ENCODE data around the gene ZNF516. TPM values are rescaled to one million over a fixed set of nuclear protein-coding genes. Genes with fewer than 3 reads are reported as not detected.

The ZNF516 gene
- total RNA-seq, 1 experiment from 2014 or later, result 41.8 TPM

DNA sequence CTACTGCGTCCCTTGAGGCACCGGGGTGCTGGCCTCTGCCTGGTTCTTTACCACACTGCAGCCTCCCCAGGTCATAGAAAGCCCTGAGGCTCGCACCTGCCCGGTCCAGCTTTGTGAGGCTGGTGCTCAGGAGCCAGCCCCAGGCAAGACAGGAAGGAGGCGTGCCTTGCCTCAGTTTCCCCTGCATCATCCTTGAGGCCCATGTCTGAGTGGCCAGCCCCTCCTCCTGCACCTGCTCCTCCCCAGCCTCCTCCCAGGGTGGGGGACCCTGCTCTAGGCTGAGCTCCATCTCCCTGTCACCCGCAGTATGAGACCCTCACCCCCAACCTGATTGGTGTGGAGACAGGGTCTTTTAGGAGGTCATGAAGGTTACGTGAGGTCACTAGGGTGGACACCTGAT is 147.7 kb downstream of the ZNF516 start:
- no peak for DNase-seq
- Histone ChIP-seq H3K36me3 (replicated peaks; ENCODE audit: control insufficient read depth, insufficient read depth, low read length) (no peaks in the 10 kb centered on the region), H3K27me3 (ENCODE audit: control insufficient read depth, insufficient read depth, low read length) (no peaks in the 10 kb centered on the region), H3K4me3 (ENCODE audit: insufficient read depth, low read depth, low read length) (no peak overlapping the region)

DNA sequence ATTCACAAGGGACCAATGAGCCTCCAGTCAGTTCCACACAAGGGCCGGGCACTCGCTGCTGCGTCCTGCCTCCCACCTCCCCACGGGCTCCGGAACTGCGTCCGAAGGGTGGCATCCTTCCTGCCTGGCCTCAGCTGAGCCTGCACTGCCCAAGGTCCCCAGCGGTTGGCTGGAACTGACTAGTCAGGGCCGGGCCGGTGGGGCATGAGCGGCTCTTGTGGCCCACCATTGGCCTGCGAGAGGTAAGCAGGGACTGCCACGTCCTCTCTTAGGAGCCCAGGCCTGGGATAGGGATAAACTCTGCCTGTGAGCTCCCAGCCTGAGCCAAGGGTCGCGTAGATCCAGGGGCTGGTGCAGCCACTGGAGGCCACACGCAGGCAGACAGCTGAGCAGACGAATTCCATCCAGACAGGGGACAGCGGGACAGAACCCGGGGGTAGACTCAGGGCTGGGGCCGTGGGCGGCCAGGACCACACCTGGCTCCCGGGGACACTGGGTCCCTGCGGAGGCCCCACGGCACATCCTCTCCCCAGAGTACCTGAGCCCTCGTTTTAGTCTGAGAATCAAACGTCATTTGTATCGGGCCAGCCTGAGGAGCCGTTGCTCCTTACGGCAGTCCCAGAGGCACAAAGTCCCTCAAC is 148.4 kb downstream of the ZNF516 start:
- Histone ChIP-seq H3K27me3 (ENCODE audit: control insufficient read depth, insufficient read depth, low read length) (no peaks in the 10 kb centered on the region), H3K4me3 (ENCODE audit: insufficient read depth, low read depth, low read length) (no peak overlapping the region), H3K36me3 (replicated peaks; ENCODE audit: control insufficient read depth, insufficient read depth, low read length) (no peaks in the 10 kb centered on the region)
- DNase-seq, result no peak

DNA sequence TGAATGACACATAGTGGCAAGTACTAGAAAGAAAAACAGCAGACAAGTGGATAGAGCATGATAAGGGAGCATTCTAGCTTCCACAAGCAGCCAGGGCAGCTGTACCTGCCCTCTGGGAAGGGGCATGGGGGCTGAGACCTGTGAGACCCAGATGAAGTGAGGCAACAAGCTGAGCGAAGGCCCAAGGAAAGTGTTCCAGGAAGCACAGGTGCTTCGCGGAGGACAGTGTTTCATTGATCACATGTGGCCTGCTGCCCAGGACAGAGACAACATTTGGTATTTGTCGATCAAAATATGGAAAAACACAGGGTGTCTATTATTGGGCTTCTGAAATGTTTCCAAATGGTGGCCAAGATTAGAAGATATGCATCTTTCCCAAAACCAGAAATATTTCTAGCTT is 149.1 kb downstream of the ZNF516 start:
- Histone ChIP-seq H3K36me3 (replicated peaks; ENCODE audit: control insufficient read depth, insufficient read depth, low read length) (no peaks in the 10 kb centered on the region), H3K4me3 (ENCODE audit: insufficient read depth, low read depth, low read length) (no peak overlapping the region), H3K27me3 (ENCODE audit: control insufficient read depth, insufficient read depth, low read length) (no peaks in the 10 kb centered on the region)
- no peak for DNase-seq

DNA sequence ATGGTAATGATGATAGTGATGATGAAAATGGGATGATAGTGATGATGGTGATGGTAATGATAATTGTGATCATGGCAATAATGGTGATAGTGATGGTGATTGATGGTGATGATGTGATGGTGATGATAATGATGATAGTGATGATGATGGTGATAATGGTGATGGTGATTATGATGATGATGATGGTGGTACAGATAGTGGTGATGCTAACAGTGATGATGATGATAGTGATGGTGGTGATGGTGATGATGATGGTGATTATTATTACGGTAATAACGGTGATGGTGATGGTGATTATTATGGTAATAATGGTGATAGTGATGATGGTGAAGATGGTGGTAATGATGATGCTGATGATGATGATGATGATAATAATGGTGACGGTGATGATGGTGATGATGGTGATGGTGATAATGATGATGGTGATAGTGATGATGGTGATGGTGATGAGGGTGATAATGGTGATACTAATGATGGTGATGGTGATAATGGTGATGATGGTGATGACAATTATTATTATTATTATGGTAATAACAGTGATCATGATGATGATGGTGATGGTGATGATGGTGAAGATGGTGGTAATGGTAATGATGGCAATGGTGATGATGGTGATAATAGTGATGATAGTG is 151.0 kb downstream of the ZNF516 start:
- Histone ChIP-seq H3K4me3 (ENCODE audit: insufficient read depth, low read depth, low read length) (no peak overlapping the region), H3K36me3 (replicated peaks; ENCODE audit: control insufficient read depth, insufficient read depth, low read length) (no peaks in the 10 kb centered on the region), H3K27me3 (ENCODE audit: control insufficient read depth, insufficient read depth, low read length) (no peaks in the 10 kb centered on the region)
- DNase-seq, result no peak

DNA sequence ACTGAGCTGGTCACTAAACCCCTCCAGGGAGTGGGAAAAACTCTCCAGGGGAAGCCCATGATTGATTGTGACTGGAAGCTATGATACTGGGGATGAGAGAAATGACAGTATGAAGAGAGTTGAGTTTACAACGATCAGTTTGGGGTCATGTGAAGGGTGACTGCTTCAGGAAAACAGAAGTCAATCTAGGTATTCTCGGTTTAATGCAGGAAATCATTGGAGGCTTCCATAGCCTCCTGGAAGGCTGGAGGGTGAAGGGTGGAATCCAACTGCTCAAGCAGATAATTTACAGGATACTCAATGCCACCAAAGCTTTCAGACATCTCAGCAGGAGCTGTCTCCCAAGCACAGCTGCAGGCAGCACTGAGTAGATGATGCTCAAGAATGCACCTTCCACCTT is 154.6 kb downstream of the ZNF516 start:
- no peak for DNase-seq
- H3K27me3 ChIP-seq (ENCODE audit: control insufficient read depth, insufficient read depth, low read length), result no peaks in the 10 kb centered on the region
- H3K36me3 ChIP-seq (replicated peaks; ENCODE audit: control insufficient read depth, insufficient read depth, low read length), result no peaks in the 10 kb centered on the region
- H3K4me3 ChIP-seq (ENCODE audit: insufficient read depth, low read depth, low read length), result no peak overlapping the region

DNA sequence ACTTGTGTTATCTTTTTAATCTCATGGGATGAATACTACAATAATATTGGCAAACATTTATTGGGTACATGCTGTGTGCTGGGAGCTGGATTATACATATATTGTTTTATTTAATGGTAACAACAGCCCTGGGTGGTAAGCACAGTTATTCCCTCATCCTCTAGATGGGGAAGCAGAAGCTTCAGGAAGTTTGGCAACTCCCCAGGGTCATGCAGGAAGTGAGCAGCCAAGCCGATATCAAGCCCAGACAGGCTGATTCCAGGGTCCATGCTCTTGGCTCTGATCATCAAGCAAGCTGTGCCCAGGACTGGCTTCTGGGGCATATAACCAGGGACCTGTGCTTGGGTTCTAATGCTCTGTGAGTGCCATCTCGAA is 155.8 kb downstream of the ZNF516 start:
- H3K27me3 ChIP-seq (ENCODE audit: control insufficient read depth, insufficient read depth, low read length), result no peaks in the 10 kb centered on the region
- H3K4me3 ChIP-seq (ENCODE audit: insufficient read depth, low read depth, low read length), result no peak overlapping the region
- DNase-seq, result no peak
- no peaks in the 10 kb centered on the region for H3K36me3 ChIP-seq (replicated peaks; ENCODE audit: control insufficient read depth, insufficient read depth, low read length)

DNA sequence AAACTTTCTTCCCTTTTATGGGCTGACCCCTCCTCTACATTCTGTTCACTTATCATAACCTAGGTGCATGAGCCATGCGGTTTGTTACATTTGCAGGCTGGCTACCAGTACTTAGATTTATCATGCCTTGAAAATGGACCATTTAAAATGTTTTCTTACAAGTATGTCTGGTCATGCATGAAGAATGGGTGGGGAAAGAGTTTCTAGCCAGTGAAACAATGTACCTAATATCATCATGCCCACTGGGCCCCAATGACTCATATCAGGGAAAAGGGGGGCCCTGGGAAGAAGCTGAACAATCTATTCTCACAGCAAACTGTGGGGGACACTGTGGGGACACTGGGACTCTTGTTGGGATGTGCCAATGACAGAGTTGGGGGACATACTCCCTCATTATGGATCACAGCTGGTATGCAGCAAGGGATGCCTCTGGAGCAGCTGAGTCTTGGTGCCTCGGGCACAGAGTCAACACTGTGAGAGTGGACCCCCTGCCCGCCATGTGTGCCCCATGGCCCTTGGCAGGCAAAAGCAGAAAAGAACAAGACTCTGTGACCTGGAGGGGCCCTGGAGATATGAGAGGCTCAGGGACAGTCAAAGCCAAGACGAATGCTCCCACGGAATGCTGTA is 156.3 kb downstream of the ZNF516 start:
- no peak for DNase-seq
- Histone ChIP-seq H3K4me3 (ENCODE audit: insufficient read depth, low read depth, low read length) (no peak overlapping the region), H3K27me3 (ENCODE audit: control insufficient read depth, insufficient read depth, low read length) (no peaks in the 10 kb centered on the region), H3K36me3 (replicated peaks; ENCODE audit: control insufficient read depth, insufficient read depth, low read length) (no peaks in the 10 kb centered on the region)

DNA sequence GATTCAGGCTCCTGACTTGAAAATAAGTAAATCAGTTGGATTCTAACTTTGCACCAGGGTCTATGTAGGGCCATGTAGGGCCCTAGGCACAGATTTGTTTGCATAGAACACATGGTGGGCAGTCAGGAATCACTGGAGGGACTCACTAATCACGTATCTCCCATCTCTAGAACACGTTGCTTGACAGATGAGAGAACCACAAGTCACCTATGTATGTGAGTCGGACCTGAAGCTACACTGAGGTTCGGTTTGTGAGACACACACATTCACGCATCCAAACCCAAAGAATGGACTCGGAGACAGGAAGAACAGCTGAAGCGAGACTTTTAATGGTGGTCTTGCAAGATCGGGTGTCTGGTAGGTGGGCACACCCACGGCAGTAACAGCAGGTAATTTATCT is 157.0 kb downstream of the ZNF516 start:
- Histone ChIP-seq H3K36me3 (replicated peaks; ENCODE audit: control insufficient read depth, insufficient read depth, low read length) (no peaks in the 10 kb centered on the region), H3K27me3 (ENCODE audit: control insufficient read depth, insufficient read depth, low read length) (no peaks in the 10 kb centered on the region), H3K4me3 (ENCODE audit: insufficient read depth, low read depth, low read length) (no peak overlapping the region)
- no peak for DNase-seq

DNA sequence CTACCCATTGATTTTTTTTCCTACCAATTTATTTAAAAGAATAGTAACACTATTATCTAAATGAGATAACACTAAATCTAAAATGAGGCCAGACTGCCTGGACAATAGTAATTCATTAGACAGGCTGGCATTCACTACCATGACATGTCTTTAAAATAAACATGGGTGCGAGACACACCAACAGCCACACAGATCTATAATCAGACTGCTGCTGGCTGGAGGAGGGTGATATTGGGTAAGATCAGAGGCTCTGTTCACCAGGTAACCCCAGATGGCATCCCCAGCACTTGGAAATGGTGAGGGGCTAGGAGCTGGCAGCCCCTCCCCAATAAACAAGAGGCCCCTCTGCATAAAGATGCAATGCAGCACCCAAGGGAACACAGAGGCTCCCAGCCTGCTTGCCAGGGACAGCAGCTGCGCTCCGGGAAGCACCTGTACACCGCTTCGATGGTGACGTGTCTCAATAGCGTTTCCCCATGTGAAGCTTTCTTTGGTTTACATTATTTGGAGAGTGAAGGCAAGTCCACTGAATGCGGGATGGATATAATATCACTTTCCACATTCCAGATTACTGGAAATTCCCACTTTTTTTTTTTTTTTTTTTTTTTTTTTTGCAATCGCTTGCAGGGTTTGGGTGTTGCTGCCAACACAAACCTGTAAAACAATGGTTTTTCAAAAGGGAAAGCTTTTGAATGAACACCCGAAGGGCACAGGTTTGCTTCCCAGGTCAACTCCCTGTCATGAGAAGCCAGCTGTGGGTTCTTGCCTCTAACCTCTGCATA is 159.0 kb downstream of the ZNF516 start:
- Histone ChIP-seq H3K4me3 (ENCODE audit: insufficient read depth, low read depth, low read length) (no peak overlapping the region), H3K27me3 (ENCODE audit: control insufficient read depth, insufficient read depth, low read length) (no peaks in the 10 kb centered on the region), H3K36me3 (replicated peaks; ENCODE audit: control insufficient read depth, insufficient read depth, low read length) (no peaks in the 10 kb centered on the region)
- DNase-seq, result no peak

DNA sequence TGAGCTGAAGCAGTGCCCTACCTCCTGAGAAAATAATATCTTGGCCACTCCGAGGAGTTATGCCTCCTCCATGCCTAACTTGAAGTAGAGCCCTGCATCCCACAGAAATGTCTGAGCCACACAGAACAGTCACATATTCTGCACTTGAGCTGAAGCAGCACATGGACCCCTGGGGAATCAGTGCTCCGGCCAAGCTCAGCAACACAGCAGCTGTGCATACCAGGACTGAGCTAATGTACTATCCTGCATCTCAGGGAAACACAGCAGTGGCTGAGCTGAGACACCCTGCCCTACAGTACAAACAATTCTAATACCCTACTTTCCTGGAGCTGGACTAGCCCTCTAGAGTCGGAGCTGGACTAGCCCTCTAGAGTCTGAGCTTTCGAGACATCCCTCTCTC is 166.9 kb downstream of the ZNF516 start:
- DNase-seq, result no peak
- H3K36me3 ChIP-seq (replicated peaks; ENCODE audit: control insufficient read depth, insufficient read depth, low read length), result no peaks in the 10 kb centered on the region
- no peaks in the 10 kb centered on the region for H3K27me3 ChIP-seq (ENCODE audit: control insufficient read depth, insufficient read depth, low read length)
- no peak overlapping the region for H3K4me3 ChIP-seq (ENCODE audit: insufficient read depth, low read depth, low read length)

DNA sequence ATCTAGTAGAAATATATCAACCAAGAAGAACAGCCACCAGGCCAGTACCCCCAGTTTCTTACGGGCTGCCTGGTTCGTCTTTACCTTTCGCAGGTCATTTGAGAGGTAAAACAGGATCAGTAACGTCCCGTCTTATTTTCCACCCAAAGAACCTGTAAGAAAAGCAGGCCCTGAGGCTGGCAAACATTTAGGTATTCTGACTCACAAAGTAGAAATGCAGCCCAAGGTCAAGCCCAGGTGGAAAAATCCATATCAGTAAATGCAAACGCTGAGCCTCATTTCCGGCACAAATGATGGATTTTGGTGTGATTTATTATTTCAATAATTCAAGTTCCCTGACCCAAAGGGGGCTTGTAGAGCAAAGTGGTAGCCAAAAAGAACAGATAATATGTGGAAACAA is 171.2 kb downstream of the ZNF516 start:
- H3K36me3 ChIP-seq (replicated peaks; ENCODE audit: control insufficient read depth, insufficient read depth, low read length), result no peaks in the 10 kb centered on the region
- H3K4me3 ChIP-seq (ENCODE audit: insufficient read depth, low read depth, low read length), result no peak overlapping the region
- no peak for DNase-seq
- H3K27me3 ChIP-seq (ENCODE audit: control insufficient read depth, insufficient read depth, low read length), result no peaks in the 10 kb centered on the region

DNA sequence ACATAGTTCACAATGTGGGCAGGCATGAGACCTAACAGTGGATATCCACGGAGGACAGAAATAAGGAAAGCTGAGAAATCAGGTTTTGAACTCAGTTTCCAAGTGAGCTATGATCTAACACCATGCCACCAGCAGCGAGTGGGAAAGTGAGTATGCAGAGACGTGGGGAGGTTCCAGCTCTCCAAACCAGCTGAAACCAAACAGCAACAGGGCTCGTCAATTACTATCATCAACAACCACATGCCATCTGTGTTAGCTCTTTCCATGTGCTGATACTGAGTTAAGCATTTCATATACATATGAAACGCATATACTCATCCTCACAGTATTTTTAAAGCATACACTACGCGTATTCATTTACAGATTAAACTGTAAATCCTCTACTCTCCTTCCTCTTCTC is 172.4 kb downstream of the ZNF516 start:
- H3K36me3 ChIP-seq (replicated peaks; ENCODE audit: control insufficient read depth, insufficient read depth, low read length), result no peaks in the 10 kb centered on the region
- no peaks in the 10 kb centered on the region for H3K27me3 ChIP-seq (ENCODE audit: control insufficient read depth, insufficient read depth, low read length)
- H3K4me3 ChIP-seq (ENCODE audit: insufficient read depth, low read depth, low read length), result no peak overlapping the region
- no peak for DNase-seq

DNA sequence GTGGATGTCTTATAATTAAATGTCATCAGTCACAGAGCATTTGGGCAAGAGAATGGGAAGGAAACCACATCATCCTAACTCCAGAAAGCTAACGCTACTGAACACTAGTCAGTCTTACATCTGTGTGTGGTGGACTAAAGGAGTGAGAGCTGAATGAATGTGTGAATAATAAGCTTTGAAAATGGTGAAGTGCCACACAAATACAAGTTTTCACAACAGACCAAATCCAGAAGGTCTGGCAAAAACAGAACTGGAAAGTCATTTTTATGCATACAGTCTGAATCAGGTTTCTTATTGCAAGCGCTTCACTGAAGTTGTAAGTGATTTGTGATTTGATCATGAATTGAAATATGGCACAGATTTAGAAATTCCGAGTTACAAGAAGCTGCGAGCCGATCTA is 175.7 kb downstream of the ZNF516 start:
- Histone ChIP-seq H3K36me3 (replicated peaks; ENCODE audit: control insufficient read depth, insufficient read depth, low read length) (no peaks in the 10 kb centered on the region), H3K4me3 (ENCODE audit: insufficient read depth, low read depth, low read length) (no peak overlapping the region), H3K27me3 (ENCODE audit: control insufficient read depth, insufficient read depth, low read length) (no peaks in the 10 kb centered on the region)
- no peak for DNase-seq

DNA sequence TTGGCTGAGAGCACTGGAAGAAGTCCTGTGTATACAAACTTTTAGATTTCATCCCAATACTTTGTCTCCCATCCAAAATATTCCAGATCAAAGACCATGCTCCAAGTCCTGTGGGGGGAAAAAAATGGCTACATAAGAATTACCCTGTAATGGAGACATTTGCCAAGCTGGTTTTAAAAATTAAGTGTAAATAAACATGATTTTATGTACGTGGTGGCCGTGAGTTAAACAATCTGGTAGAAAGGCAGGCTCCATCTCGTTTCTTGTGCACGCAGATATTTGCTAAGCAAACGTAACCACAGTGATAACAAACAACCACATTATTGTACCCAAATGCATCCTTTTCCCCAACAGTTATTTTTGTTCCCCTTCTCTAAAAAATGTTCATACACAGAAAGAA is 176.4 kb downstream of the ZNF516 start:
- H3K27me3 ChIP-seq (ENCODE audit: control insufficient read depth, insufficient read depth, low read length), result no peaks in the 10 kb centered on the region
- no peak overlapping the region for H3K4me3 ChIP-seq (ENCODE audit: insufficient read depth, low read depth, low read length)
- no peak for DNase-seq
- no peaks in the 10 kb centered on the region for H3K36me3 ChIP-seq (replicated peaks; ENCODE audit: control insufficient read depth, insufficient read depth, low read length)

DNA sequence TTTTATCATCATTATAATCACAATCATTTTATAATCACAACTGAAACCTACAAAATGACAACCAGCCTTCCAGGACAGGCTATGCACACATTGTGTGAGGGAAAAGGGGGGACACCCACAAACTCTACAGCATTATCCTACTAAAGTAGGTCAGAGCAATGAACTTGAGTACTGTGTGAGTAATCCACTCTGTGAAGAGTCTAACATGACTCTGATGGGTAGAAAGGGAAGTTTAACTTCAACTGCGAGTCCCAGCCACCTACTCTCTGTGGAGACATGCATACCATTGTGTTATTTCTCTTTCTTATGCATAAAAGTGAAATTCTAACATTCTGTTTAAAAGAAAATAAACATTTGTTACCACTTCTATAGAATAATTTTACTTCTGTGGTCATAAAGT is 177.9 kb downstream of the ZNF516 start:
- Histone ChIP-seq H3K4me3 (ENCODE audit: insufficient read depth, low read depth, low read length) (no peak overlapping the region), H3K36me3 (replicated peaks; ENCODE audit: control insufficient read depth, insufficient read depth, low read length) (no peaks in the 10 kb centered on the region), H3K27me3 (ENCODE audit: control insufficient read depth, insufficient read depth, low read length) (no peaks in the 10 kb centered on the region)
- no peak for DNase-seq

All from H7 (cell line).